Lung (tissue), 12 donors: ENCODE measurements around the gene CCDC40. TPM values are rescaled to one million over a fixed set of nuclear protein-coding genes. Genes with fewer than 3 reads are reported as not detected.
"Not testable (repeated sequence)": the region's sequence is repeated elsewhere in the genome, so short reads cannot be mapped to it uniquely, and the experiment has no call there.

Experiments
- ATAC-seq: fragments of 200-7000 bp; cut with Tn5 transposase; one replicate; pipeline ENCODE4 v1.9.1; 2020; ENCODE audit warnings: moderate number of reproducible peaks; ENCODE audit not compliant: insufficient read depth, low FRiP score
- DNase-seq, 3 donors: peaks; one replicate each; pipeline ENCODE4 v3.0.0-alpha.2; 2013 to 2017
- H3K27ac ChIP-seq, 2 donors: one replicate each; pipeline ENCODE4 v1.5.1; 2013; ENCODE audit warnings: mild to moderate bottlenecking in 2 of 2, moderate library complexity in 2 of 2, control low read depth in 1 of 2, inconsistent platforms in 1 of 2, low read depth in 1 of 2, low read length in 1 of 2
- H3K27me3 ChIP-seq, 3 donors: one replicate each; pipeline ENCODE4 v1.5.1; 2013; ENCODE audit warnings: low read length in 2 of 3; ENCODE audit not compliant: control insufficient read depth in 3 of 3, insufficient read depth in 3 of 3
- H3K36me3 ChIP-seq, 4 donors: one replicate each; pipeline ENCODE4 v1.5.1; 2013; ENCODE audit warnings: low read length in 4 of 4, mild to moderate bottlenecking in 1 of 4, moderate library complexity in 1 of 4; ENCODE audit not compliant: control insufficient read depth in 4 of 4, insufficient read depth in 4 of 4
- H3K4me1 ChIP-seq, 5 donors: one replicate each; pipeline ENCODE4 v1.5.1; 2013; ENCODE audit warnings: low read length in 5 of 5, mild to moderate bottlenecking in 2 of 5, moderate library complexity in 1 of 5; ENCODE audit not compliant: control insufficient read depth in 5 of 5, insufficient read depth in 5 of 5
- H3K4me3 ChIP-seq: one replicate; pipeline ENCODE4 v1.5.1; 2013; ENCODE audit warnings: mild to moderate bottlenecking, control low read depth, moderate library complexity
- H3K9ac ChIP-seq, 2 donors: one replicate each; pipeline ENCODE4 v1.5.1; 2013; ENCODE audit warnings: low read length in 2 of 2, control low read depth in 1 of 2; ENCODE audit not compliant: insufficient read depth in 1 of 2
- H3K9me3 ChIP-seq, 4 donors: one replicate each; pipeline ENCODE4 v1.5.1; 2013; ENCODE audit warnings: low read length in 3 of 4, mild to moderate bottlenecking in 1 of 4, moderate library complexity in 1 of 4; ENCODE audit not compliant: control insufficient read depth in 4 of 4, insufficient read depth in 3 of 4
- WGBS, 2 donors: extraction: QIAGEN DNeasy Blood & Tissue Kit; methylation state at CpG; one replicate each; pipeline ENCODE4 v1.1.7; 2013; 5-methylcytosine and 5-hydroxymethylcytosine counted together
- polyA plus RNA-seq, 2 donors: library from polyadenylated mRNA; stranded (reverse); fragments of 200-250 nt; gene quantifications; one replicate each; pipeline ENCODE4 v1.2.1, GENCODE V29; 2013
- total RNA-seq, 2 donors: library from RNA; depleted of rRNA in 1 of 2; stranded (reverse); fragments of >200 nt in 1 of 2; gene quantifications; one replicate each; pipeline ENCODE4 v1.2.1, GENCODE V29; 2014 to 2021
- TF ChIP-seq, protein P1 (sequence below): IDR thresholded peaks from 2 replicates; pipeline ENCODE4 v1.5.1; 2012; ENCODE audit warnings: mild to moderate bottlenecking; ENCODE audit errors: control extremely low read depth, extremely low read depth
- donor health status: control.
- donor health status: control.
- donor health status: Bipolar disorder and iron deficiency.
- donor health status: healthy.
- donor health status: DM: yes; HTN: yes; CAD: no.

The CCDC40 gene
- total and polyA plus RNA-seq, 4 donors = 6.0 to 34.5 (median 7.3) TPM

DNA sequence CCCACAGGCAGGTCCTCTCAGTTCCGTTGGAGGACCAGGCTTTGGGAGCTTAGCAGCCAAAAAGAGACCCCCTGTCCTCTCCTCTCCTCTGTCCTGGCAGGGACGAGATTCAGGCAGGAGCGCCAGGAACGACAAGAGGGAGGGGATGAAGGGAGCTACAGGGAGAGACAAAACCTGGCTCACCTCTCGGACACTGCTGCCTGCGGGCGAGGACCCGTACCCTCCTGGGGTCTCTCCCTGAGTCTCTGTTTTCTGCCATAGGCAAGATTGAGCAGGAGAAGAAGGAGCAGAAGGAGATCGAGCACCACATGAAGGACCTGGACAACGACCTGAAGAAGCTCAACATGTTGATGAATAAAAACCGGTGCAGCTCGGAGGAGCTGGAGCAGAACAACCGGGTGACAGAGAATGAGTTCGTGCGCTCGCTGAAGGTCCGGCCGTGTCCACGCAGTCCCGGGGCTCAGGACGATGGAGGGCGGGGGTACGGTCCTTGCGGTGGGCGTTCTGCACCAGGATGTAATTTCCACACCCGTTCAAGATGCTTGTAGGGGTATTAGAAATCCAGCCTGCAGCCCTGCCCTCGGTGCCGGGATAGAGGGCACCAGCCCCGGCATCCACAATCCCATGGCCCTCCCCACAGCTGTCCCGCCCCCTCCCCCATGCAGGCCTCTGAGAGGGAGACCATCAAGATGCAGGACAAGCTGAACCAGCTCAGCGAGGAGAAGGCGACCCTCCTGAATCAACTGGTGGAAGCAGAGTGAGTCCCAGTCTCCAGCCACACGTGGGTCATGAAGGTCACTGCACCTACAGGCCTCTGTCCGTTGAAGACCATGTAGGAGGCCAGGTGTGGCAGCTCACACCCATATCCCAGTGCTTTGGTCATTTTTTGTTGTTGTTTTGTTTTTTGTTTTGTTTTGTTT, 51.2 kb downstream of the CCDC40 start:
- H3K27me3 ChIP-seq = no peaks in the 10 kb centered on the region
- H3K36me3 ChIP-seq = peaks cover 0 to 3% (median 0%) of the 10 kb centered on the region in 4 donors
- no peak overlapping the region for H3K27ac ChIP-seq
- TF ChIP-seq, protein P1, sequence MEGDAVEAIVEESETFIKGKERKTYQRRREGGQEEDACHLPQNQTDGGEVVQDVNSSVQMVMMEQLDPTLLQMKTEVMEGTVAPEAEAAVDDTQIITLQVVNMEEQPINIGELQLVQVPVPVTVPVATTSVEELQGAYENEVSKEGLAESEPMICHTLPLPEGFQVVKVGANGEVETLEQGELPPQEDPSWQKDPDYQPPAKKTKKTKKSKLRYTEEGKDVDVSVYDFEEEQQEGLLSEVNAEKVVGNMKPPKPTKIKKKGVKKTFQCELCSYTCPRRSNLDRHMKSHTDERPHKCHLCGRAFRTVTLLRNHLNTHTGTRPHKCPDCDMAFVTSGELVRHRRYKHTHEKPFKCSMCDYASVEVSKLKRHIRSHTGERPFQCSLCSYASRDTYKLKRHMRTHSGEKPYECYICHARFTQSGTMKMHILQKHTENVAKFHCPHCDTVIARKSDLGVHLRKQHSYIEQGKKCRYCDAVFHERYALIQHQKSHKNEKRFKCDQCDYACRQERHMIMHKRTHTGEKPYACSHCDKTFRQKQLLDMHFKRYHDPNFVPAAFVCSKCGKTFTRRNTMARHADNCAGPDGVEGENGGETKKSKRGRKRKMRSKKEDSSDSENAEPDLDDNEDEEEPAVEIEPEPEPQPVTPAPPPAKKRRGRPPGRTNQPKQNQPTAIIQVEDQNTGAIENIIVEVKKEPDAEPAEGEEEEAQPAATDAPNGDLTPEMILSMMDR = no peak
- H3K4me1 ChIP-seq = no peaks in the 10 kb centered on the region
- H3K9ac ChIP-seq = no peak overlapping the region
- ATAC-seq = no peak
- H3K9me3 ChIP-seq = no peaks in the 10 kb centered on the region
- WGBS, 2 donors = 81 to 93% methylated on average over 34 of the region's 34 CpGs
- no peak overlapping the region for H3K4me3 ChIP-seq
- no peak for DNase-seq

DNA sequence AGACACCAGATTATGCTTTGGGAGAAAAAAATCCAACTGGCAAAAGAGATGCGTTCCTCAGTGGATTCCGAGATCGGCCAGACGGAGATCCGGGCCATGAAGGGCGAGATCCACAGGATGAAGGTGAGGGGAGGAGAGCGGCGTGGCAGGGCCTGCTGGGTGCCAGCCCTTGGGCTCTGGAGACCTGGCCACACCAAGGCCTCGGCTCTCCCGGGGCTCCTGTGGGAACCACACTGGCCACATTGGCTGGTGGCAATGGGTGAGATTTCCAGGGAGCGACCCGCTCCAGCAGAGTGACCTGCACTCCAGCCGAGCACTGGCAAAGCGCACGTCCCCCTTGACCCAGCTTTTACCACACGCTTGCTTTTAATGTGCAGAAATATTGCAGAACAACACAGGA, 53.3 kb downstream of the CCDC40 start:
- peaks cover 0 to 3% (median 0%) of the 10 kb centered on the region in 4 donors for H3K36me3 ChIP-seq
- H3K4me3 ChIP-seq = no peak overlapping the region
- H3K9ac ChIP-seq = no peak overlapping the region
- H3K27ac ChIP-seq = no peak overlapping the region
- no peaks in the 10 kb centered on the region for H3K27me3 ChIP-seq
- 96 to 98% methylated on average over 16 of the region's 16 CpGs for WGBS, 2 donors
- ATAC-seq (no peak), DNase-seq (no peak)
- no peaks in the 10 kb centered on the region for H3K4me1 ChIP-seq
- no peaks in the 10 kb centered on the region for H3K9me3 ChIP-seq
- TF ChIP-seq, protein P1 = no peak

DNA sequence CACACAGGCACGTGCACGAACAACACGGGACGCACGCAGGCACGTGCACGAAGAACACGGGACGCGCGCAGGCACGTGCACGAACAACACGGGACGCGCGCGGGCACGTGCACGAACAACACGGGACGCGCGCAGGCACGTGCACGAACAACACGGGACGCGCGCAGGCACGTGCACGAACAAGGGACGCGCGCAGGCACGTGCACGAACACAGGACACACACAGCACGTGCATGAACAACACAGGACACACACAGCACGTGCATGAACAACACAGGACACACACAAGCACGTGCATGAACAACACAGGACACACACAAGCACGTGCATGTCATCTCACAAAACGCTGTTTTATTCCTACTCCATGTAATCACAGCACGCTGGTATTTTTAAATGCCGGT, 53.7 kb downstream of the CCDC40 start:
- not testable (repeated sequence) for H3K9me3 ChIP-seq, H3K27me3 ChIP-seq, H3K36me3 ChIP-seq, H3K9ac ChIP-seq, H3K27ac ChIP-seq, DNase-seq, ATAC-seq, H3K4me3 ChIP-seq, H3K4me1 ChIP-seq
- 94 to 96% methylated on average over 42 to 44 of the region's 44 CpGs for WGBS, 2 donors

DNA sequence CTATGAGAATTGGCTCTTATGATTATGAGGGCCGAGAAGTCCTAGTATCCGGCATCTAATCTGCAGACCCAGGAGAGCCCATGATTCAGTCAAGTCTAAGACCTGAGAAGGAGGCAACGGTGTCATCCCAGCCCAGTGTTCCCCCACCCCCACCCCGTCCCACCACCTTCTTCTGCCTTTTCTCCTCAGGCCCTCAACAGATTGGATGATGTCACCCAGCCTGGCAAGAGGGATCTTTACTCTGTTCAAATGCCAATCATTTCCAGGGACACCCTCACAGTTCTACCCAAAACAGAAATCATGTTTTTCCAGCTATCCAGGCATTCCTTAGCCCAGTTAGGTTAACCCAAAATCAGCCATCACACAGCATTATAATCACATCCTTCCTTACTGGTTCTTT, 54.9 kb downstream of the CCDC40 start:
- H3K36me3 ChIP-seq = peaks cover 0 to 3% (median 0%) of the 10 kb centered on the region in 4 donors
- WGBS, 2 donors = 89 to 97% methylated on average over 4 of the region's 4 CpGs
- H3K27ac ChIP-seq = no peak overlapping the region
- no peaks in the 10 kb centered on the region for H3K27me3 ChIP-seq
- H3K4me1 ChIP-seq = no peaks in the 10 kb centered on the region
- DNase-seq (no peak), ATAC-seq (no peak)
- TF ChIP-seq, protein P1 = no peak
- H3K4me3 ChIP-seq = no peak overlapping the region
- no peaks in the 10 kb centered on the region for H3K9me3 ChIP-seq
- no peak overlapping the region for H3K9ac ChIP-seq
